ENCODE data around the gene ANKRD62.

Gene ANKRD62

GRCh38 chr18:12093520-12094257 is at the start of gene ANKRD62:
Gene ANKRD62, plus strand, starts transcription at chr18:12093843. Its CDS starts 175 bp downstream, at chr18:12094018.
- DNase-seq, result no peak

GRCh38 chr18:12044591-12044990 is 49.1 kb upstream of the ANKRD62 start:
- DNase-seq, result no peak

- no peak for DNase-seq
Measured at GRCh38 chr18:12046046-12046750, 47.4 kb upstream of the ANKRD62 start.

DNA sequence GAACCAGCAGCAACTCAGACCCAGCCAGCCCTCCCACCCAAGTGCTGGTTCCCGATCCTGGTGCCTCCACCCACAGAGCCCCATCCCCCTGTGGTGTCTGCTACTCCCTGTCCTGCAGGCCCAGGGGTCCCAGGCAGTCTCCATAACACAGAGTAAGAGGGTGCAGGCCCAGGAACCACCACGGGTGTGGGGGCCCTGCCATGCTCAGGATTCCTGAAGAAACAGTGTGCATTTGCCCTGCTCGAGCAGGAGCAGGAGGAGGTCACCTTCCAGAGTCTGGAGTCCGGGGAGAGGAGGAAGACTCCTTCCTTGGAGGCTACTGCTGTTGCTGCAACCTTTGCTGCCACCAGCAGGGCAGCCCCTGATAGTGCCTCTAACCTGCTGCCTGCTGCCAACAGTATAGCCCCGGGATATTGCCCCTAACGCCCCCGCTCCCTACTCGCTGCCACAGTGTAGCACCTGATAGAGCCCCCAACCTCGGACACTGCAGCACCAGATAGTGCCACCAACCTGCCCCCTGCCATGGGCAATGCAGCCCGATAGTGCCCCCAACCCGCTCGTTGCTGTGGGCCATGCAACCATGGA is 46.8 kb upstream of the ANKRD62 start:
- DNase-seq, result no peak

- no peak for DNase-seq
Measured at GRCh38 chr18:12048010-12048826, 45.4 kb upstream of the ANKRD62 start.

DNA sequence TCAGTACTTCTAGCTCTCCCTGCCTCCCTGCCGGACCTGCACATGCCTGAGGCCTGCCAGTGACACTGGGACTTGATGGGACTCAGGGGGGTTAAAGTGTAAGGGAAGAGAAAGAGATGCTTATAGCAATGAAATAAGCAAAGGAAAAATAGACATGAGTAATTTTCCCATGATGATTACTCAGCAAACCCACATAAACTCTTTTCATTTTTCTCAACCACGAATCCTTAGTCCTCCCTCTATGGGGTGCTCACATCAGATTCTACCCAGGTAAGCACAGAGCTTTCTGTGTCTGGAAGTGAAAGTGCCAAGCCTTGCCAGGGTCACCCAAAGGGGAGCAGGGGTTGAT is 44.8 kb upstream of the ANKRD62 start:
- no peak for DNase-seq

- DNase-seq, result no peak
Measured at GRCh38 chr18:12049978-12050811, 43.4 kb upstream of the ANKRD62 start.

- DNase-seq, result no peak
Measured at GRCh38 chr18:12052866-12053265, 40.8 kb upstream of the ANKRD62 start.

DNA sequence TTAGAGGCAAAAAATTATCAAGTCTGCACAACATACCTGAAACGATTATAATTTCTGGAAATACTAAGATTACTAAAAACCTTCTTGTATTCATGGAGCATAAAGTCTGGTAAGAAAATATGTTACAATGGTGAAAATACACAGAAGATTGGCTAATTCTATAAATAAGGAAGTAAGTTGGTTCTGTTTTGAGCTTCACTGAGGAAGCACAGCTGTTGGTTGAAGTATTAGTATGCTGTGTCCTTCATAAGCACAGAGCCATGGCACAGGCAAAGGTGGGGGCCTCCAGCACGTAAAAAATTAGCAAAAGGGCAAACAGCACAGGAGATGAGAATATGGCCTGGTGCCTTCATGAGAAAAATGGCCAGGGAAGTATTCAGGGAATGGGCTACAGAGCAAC is 40.4 kb upstream of the ANKRD62 start:
- DNase-seq, result no peak

DNA sequence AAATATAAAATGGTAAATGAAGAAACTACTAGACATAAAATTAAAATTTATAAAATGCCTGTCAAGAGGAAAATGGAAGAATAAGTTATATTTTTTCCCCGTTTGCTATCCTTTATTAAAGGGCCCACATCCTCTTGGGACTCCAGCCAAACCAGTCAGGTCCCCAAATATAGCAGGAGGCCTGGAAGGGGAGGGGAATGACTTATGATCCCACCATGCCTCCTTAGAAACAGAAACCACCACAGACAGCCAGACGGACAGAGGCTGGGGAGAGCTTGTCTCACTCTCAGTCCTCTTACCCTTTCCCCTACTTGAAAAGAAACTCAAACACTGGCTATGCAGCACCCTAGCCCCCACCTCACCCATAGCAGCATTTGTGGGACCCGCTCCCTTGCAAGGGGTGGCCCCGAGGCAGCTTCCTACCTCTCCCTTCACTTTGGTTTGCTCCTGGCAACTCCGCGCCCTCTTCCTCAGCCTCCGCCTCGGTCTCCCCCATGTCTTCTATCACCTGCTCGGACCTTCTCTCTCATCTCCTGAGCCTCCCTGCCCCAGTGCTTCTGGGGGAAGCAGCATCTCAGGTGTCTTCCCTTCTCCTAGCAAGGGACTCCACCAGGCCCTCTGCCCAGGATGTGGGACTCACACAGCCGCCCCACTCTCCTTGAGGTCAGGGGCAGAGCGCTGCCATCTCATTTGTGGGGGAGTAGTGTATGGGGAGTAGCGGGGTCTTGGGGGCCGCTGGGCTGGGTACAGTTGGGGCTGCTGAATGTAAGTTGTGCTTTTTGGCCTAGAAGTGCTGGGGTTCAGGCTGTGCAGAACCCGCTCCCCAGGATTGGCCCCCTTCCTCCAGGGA is 37.4 kb upstream of the ANKRD62 start:
- DNase-seq, result no peak

- no peak for DNase-seq
Measured at GRCh38 chr18:12056884-12057402, 36.7 kb upstream of the ANKRD62 start.

DNA sequence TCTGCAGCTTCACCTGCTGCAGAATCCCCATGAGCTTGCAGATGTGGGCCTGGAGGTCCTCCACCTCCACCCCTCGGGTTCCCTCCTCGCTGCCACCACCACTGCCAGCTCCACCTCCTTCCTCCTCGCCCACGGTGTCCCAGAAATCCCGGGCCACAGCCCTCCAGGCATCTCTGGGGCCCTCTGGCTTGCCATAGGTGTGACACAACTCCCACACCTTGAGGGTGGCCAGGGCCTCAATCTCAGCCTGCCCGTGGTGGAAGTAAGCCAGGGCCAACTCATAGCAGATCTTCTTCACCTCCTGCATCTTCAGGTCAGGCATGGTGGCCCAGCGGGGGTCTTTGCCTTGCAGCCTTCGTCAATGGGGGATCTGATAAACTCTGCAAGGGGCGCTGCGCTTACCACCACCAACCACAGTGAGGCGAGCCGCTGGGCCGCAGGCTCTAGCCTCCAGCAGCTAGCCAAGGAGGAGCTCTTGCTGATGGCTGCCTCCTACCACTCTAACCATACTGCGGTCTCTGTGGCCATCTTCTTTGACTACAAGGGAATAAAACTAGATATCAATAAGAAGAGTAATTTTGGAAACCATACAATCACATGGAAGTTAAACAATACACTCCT is 36.1 kb upstream of the ANKRD62 start:
- DNase-seq, result no peak

DNA sequence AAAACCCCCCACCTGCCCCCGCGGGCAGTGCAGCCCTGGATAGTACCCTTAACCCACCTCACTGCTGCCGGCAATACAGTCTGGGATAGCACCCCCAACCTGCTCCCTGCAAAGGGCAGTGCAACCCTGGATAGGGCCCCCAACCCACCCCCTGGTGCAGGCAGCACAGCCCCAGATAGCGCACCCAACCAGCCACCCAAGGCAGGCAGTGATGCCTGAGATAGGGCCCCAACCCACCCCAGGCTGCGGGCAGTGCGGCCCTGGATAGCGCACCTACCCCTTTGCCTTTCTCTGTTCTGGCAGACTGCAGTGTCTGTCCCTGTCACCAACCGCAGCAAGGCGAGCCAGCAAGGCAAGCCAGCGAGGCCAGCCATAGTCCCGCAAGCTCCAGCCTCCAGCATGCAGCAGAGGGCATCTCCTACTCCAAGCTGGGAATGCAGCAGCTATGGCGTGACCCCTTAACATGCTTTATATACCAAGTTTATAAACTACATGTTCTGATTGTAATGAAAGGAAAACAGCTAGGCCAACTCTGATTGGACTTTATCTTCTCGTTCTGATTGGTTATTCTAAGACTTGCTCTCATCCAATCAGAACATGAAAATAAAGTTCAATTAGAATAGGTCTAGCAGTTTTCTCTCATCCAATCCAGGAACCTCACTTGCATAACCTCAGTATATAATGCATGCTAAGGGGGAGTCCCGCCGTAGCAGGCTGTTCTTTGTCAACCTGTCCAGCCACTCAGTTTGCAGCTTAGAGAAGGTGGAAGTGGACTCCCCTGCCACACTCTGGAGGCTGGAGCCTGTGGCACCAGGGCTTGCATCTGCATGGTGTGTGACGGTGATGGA is 34.1 kb upstream of the ANKRD62 start:
- no peak for DNase-seq

- no peak for DNase-seq
Measured at GRCh38 chr18:12060182-12060870, 33.3 kb upstream of the ANKRD62 start.

GRCh38 chr18:12061685-12062084 is 32.0 kb upstream of the ANKRD62 start:
- DNase-seq, result no peak

GRCh38 chr18:12062974-12063373 is 30.7 kb upstream of the ANKRD62 start:
- DNase-seq, result no peak

DNA sequence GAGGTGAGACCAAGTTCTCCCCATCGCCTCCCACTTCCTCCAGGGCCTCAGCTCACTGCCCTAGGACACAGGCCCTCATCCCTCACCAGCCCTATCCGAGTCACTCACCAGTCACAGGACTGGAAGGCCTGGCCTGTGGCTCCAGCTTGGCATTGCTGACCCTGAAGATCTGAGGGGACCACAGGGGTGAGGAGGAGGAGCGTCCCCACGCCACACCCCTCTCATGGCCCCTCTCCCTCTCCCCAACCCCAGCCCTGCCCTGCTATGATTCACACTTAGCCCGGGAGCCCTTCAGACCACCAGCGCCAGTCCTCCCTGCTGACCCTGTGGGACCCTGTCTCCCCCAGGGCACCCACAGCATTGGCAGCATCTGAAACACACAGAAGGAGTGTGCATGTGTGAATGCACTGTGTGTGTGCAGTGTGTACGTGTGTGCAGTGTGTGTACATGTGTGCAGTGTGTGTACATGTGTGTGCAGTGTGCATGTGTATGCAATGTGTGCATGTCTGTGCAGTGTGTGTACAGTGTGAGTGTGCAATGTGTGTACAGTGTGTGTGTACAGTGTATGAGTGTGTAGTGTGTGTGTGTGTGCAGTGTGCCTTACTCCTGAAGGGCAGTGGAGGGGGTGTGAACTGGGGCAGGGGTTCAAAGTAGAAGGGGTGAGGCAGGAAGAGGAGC is 29.4 kb upstream of the ANKRD62 start:
- DNase-seq, result no peak

GRCh38 chr18:12065397-12065796 is 28.2 kb upstream of the ANKRD62 start:
- DNase-seq, result no peak
